PC-3 (cell line): ENCODE results near the gene MPPED2. TPM values are rescaled to one million over a fixed set of nuclear protein-coding genes. Genes with fewer than 3 reads are reported as not detected.

Experiments
- ATAC-seq: fragments of 200-7000 bp; cut with Tn5 transposase; 2 replicates; pipeline ENCODE4 v1.9.1; 2020; ENCODE audit warnings: mild to moderate bottlenecking, moderate library complexity
- BruUV-seq: library from RNA; stranded (reverse); fragments of 400-500 nt; replicated peaks from 2 replicates; lab custom pipeline; 2021; lab: Mats Ljungman, UMichigan
- CTCF ChIA-PET: fragments of 300-600 bp; sonication (Branson Sonifier 250); formaldehyde crosslinking; loops from one replicate; lab custom pipeline; 2022; ENCODE audit warnings: antibody characterized with exemption; lab: Charles Lee
- POLR2A ChIA-PET: fragments of 300-600 bp; sonication (Branson Sonifier 250); formaldehyde crosslinking; loops from one replicate; lab custom pipeline; 2022; ENCODE audit warnings: antibody characterized with exemption; ENCODE audit not compliant: unreplicated experiment; lab: Charles Lee
- DNase-seq: peaks from one replicate; pipeline ENCODE4 v3.0.0-alpha.2; 2015
- H2AFZ ChIP-seq: fragments of 300-600 bp; sonication (generic); 2 replicates; pipeline ENCODE4 v1.6.0; 2016; ENCODE audit warnings: antibody characterized with exemption, low read length
- H3F3A ChIP-seq: fragments of 300-600 bp; sonication (generic); one replicate; pipeline ENCODE4 v1.6.0; 2017; ENCODE audit warnings: antibody characterized with exemption, low read length, control low read depth, mild to moderate bottlenecking; ENCODE audit not compliant: unreplicated experiment
- H3K27ac ChIP-seq: fragments of 300-600 bp; sonication (generic); 2 replicates; pipeline ENCODE4 v1.5.1; 2016; ENCODE audit warnings: mild to moderate bottlenecking, low read length
- H3K27me3 ChIP-seq: fragments of 300-600 bp; sonication (generic); 2 replicates; pipeline ENCODE4 v1.6.1; 2016; ENCODE audit warnings: low read length, mixed read lengths
- H3K36me3 ChIP-seq: fragments of 300-600 bp; sonication (generic); 2 replicates; pipeline ENCODE4 v1.6.1; 2016; ENCODE audit warnings: low read depth, mixed run types, low read length, mixed read lengths
- H3K4me1 ChIP-seq: fragments of 300-600 bp; sonication (generic); 2 replicates; pipeline ENCODE4 v1.5.1; 2016; ENCODE audit warnings: low read length; ENCODE audit not compliant: insufficient read depth
- H3K4me2 ChIP-seq: fragments of 300-600 bp; sonication (generic); 2 replicates; pipeline ENCODE4 v1.6.0; 2016; ENCODE audit warnings: low read length
- H3K4me3 ChIP-seq: fragments of 300-600 bp; sonication (generic); 2 replicates; pipeline ENCODE4 v1.5.1; 2016; ENCODE audit warnings: mild to moderate bottlenecking, low read length, mixed read lengths
- H3K79me2 ChIP-seq: fragments of 300-600 bp; sonication (generic); 2 replicates; pipeline ENCODE4 v1.6.1; 2017; ENCODE audit warnings: low read length, mixed read lengths
- H3K9ac ChIP-seq: fragments of 300-600 bp; sonication (generic); 2 replicates; pipeline ENCODE4 v1.6.0; 2016; ENCODE audit warnings: mild to moderate bottlenecking, low read length
- H3K9me2 ChIP-seq: fragments of 300-600 bp; sonication (generic); replicated peaks from 2 replicates; pipeline ENCODE4 v1.6.1; 2016; ENCODE audit warnings: mixed run types, low read length, mixed read lengths
- H3K9me3 ChIP-seq: fragments of 300-600 bp; sonication (generic); 2 replicates; pipeline ENCODE4 v1.6.1; 2016; ENCODE audit warnings: low read length, mixed read lengths
- H4K20me1 ChIP-seq: fragments of 300-600 bp; sonication (generic); 2 replicates; pipeline ENCODE4 v1.6.1; 2016; ENCODE audit warnings: low read length, mixed read lengths
- CTCF ChIP-seq: fragments of 300-600 bp; sonication (generic); conservative IDR thresholded peaks from 2 replicates; pipeline ENCODE4 v1.5.1; 2017; ENCODE audit warnings: antibody characterized with exemption, low read depth, mild to moderate bottlenecking, low read length
- EZH2 ChIP-seq: fragments of 300-600 bp; sonication (generic); IDR thresholded peaks from one replicate; pipeline ENCODE4 v1.6.1; 2017; ENCODE audit warnings: antibody characterized with exemption, mild to moderate bottlenecking, low read length; ENCODE audit not compliant: unreplicated experiment
- EZH2phosphoT487 ChIP-seq: fragments of 300-600 bp; sonication (generic); IDR thresholded peaks from 2 replicates; pipeline ENCODE4 v1.6.1; 2018; ENCODE audit warnings: mild to moderate bottlenecking, antibody characterized with exemption, low read length, borderline replicate concordance
- intact Hi-C: fragments of 100-400 bp; cut with micrococcal nuclease; formaldehyde crosslinking; loops from 2 replicates; pipeline ENCODE4 v1.9.0; 2023
- total RNA-seq: library from RNA; depleted of rRNA; stranded (reverse); fragments of >200 nt; gene quantifications from 2 replicates; pipeline ENCODE4 v1.2.3, GENCODE V29; 2014

MPPED2 gene
- total RNA-seq, 1 experiment from 2014 or later: not detected

GRCh38 chr11:30610628-30611027 lies 24.5 kb upstream of the MPPED2 start:
- POLR2A ChIA-PET: no interaction called here
- no peaks in the 10 kb centered on the region for H3K9me3 ChIP-seq
- H3K9me2 ChIP-seq: no peaks in the 10 kb centered on the region
- no peaks in the 10 kb centered on the region for H3K79me2 ChIP-seq
- DNase-seq (no peak), ATAC-seq (no peak)
- CTCF ChIA-PET: no interaction called here
- H3K27ac ChIP-seq: no peak overlapping the region
- H3K4me1 ChIP-seq: no peaks in the 10 kb centered on the region
- no peaks in the 10 kb centered on the region for H3K27me3 ChIP-seq
- no TSS peak for BruUV-seq
- H3K4me2 ChIP-seq: no peak overlapping the region
- no peak overlapping the region for H3K9ac ChIP-seq
- H2AFZ ChIP-seq: no peak overlapping the region
- H3F3A ChIP-seq: no peaks in the 10 kb centered on the region
- no peaks in the 10 kb centered on the region for H3K36me3 ChIP-seq
- no peaks in the 10 kb centered on the region for H4K20me1 ChIP-seq
- H3K4me3 ChIP-seq: no peak overlapping the region
- TF ChIP-seq CTCF (no peak), EZH2phosphoT487 (no peak), EZH2 (no peak)
- intact Hi-C loops: no loop called here

GRCh38 chr11:30608534-30608933 lies 22.4 kb upstream of the MPPED2 start:
- POLR2A ChIA-PET: no interaction called here
- ATAC-seq (no peak), DNase-seq (no peak)
- no peaks in the 10 kb centered on the region for H3K4me1 ChIP-seq
- no peaks in the 10 kb centered on the region for H3K9me3 ChIP-seq
- H3K27ac ChIP-seq: no peak overlapping the region
- no peak overlapping the region for H3K9ac ChIP-seq
- H3K27me3 ChIP-seq: no peaks in the 10 kb centered on the region
- H3K4me2 ChIP-seq: no peak overlapping the region
- H3K36me3 ChIP-seq: no peaks in the 10 kb centered on the region
- no peak for TF ChIP-seq EZH2
- TF ChIP-seq CTCF: no peak
- no peak for TF ChIP-seq EZH2phosphoT487
- H3K4me3 ChIP-seq: no peak overlapping the region
- H4K20me1 ChIP-seq: no peaks in the 10 kb centered on the region
- H3F3A ChIP-seq: no peaks in the 10 kb centered on the region
- no peak overlapping the region for H2AFZ ChIP-seq
- no peaks in the 10 kb centered on the region for H3K9me2 ChIP-seq
- CTCF ChIA-PET: no interaction called here
- intact Hi-C loops: no loop called here
- no peaks in the 10 kb centered on the region for H3K79me2 ChIP-seq
- BruUV-seq: no TSS peak

GRCh38 chr11:30605036-30605605 lies 19.0 kb upstream of the MPPED2 start:
- ATAC-seq (no peak), DNase-seq (no peak)
- Histone ChIP-seq H3F3A (no peaks in the 10 kb centered on the region), H2AFZ (no peak overlapping the region), H3K9ac (no peak overlapping the region), H3K79me2 (no peaks in the 10 kb centered on the region), H3K4me3 (no peak overlapping the region), H4K20me1 (no peaks in the 10 kb centered on the region), H3K9me2 (no peaks in the 10 kb centered on the region), H3K9me3 (no peaks in the 10 kb centered on the region), H3K36me3 (no peaks in the 10 kb centered on the region), H3K4me1 (no peaks in the 10 kb centered on the region), H3K27me3 (no peaks in the 10 kb centered on the region), H3K27ac (no peak overlapping the region), H3K4me2 (no peak overlapping the region)
- intact Hi-C loops: no loop called here
- no TSS peak for BruUV-seq
- ChIA-PET POLR2A (no interaction called here), CTCF (no interaction called here)
- TF ChIP-seq EZH2 (no peak), CTCF (no peak), EZH2phosphoT487 (no peak)
